Measurements from ENCODE around the gene NCEH1.

Gene NCEH1

GRCh38 chr3:172690936-172691335 lies 19.9 kb downstream of the NCEH1 start:
- no peaks in the 10 kb centered on the region for H3K9me3 ChIP-seq (ENCODE audit: control insufficient read depth, low read depth, low read length)
- peaks cover 5% of the 10 kb centered on the region for H3K4me1 ChIP-seq (ENCODE audit: control insufficient read depth, low read depth, low read length)
- no peaks in the 10 kb centered on the region for H3K27me3 ChIP-seq (ENCODE audit: control insufficient read depth, insufficient read depth, low read length)
- H3K9ac ChIP-seq (ENCODE audit: low read length): no peak overlapping the region
- H3K27ac ChIP-seq (ENCODE audit: low read length): no peak overlapping the region
- no peaks in the 10 kb centered on the region for H3K36me3 ChIP-seq (ENCODE audit: control insufficient read depth, low read depth, low read length)
- H3K4me3 ChIP-seq (ENCODE audit: low read length): no peak overlapping the region

GRCh38 chr3:172688588-172688987 lies 22.3 kb downstream of the NCEH1 start:
- H3K27ac ChIP-seq (ENCODE audit: low read length): no peak overlapping the region
- no peaks in the 10 kb centered on the region for H3K27me3 ChIP-seq (ENCODE audit: control insufficient read depth, insufficient read depth, low read length)
- peaks cover 5% of the 10 kb centered on the region for H3K4me1 ChIP-seq (ENCODE audit: control insufficient read depth, low read depth, low read length)
- H3K36me3 ChIP-seq (ENCODE audit: control insufficient read depth, low read depth, low read length): no peaks in the 10 kb centered on the region
- H3K9ac ChIP-seq (ENCODE audit: low read length): no peak overlapping the region
- no peak overlapping the region for H3K4me3 ChIP-seq (ENCODE audit: low read length)
- H3K9me3 ChIP-seq (ENCODE audit: control insufficient read depth, low read depth, low read length): no peaks in the 10 kb centered on the region

- H3K4me3 ChIP-seq (ENCODE audit: low read length): no peak overlapping the region
- H3K9ac ChIP-seq (ENCODE audit: low read length): no peak overlapping the region
- H3K4me1 ChIP-seq (ENCODE audit: control insufficient read depth, low read depth, low read length): no peaks in the 10 kb centered on the region
- no peaks in the 10 kb centered on the region for H3K36me3 ChIP-seq (ENCODE audit: control insufficient read depth, low read depth, low read length)
- no peak overlapping the region for H3K27ac ChIP-seq (ENCODE audit: low read length)
- no peaks in the 10 kb centered on the region for H3K27me3 ChIP-seq (ENCODE audit: control insufficient read depth, insufficient read depth, low read length)
- H3K9me3 ChIP-seq (ENCODE audit: control insufficient read depth, low read depth, low read length): no peaks in the 10 kb centered on the region
Observed at GRCh38 chr3:172687501-172687900, 23.4 kb downstream of the NCEH1 start.

- H3K27me3 ChIP-seq (ENCODE audit: control insufficient read depth, insufficient read depth, low read length): no peaks in the 10 kb centered on the region
- H3K36me3 ChIP-seq (ENCODE audit: control insufficient read depth, low read depth, low read length): no peaks in the 10 kb centered on the region
- H3K9ac ChIP-seq (ENCODE audit: low read length): no peak overlapping the region
- H3K27ac ChIP-seq (ENCODE audit: low read length): no peak overlapping the region
- H3K4me1 ChIP-seq (ENCODE audit: control insufficient read depth, low read depth, low read length): no peaks in the 10 kb centered on the region
- H3K9me3 ChIP-seq (ENCODE audit: control insufficient read depth, low read depth, low read length): no peaks in the 10 kb centered on the region
- no peak overlapping the region for H3K4me3 ChIP-seq (ENCODE audit: low read length)
Observed at GRCh38 chr3:172685331-172686214, 25.3 kb downstream of the NCEH1 start.

GRCh38 chr3:172680684-172681083 lies 30.2 kb downstream of the NCEH1 start:
- Histone ChIP-seq H3K27me3 (ENCODE audit: control insufficient read depth, insufficient read depth, low read length) (no peaks in the 10 kb centered on the region), H3K4me3 (ENCODE audit: low read length) (no peak overlapping the region), H3K4me1 (ENCODE audit: control insufficient read depth, low read depth, low read length) (peaks cover 12% of the 10 kb centered on the region), H3K27ac (ENCODE audit: low read length) (no peak overlapping the region), H3K9me3 (ENCODE audit: control insufficient read depth, low read depth, low read length) (no peaks in the 10 kb centered on the region), H3K9ac (ENCODE audit: low read length) (no peak overlapping the region), H3K36me3 (ENCODE audit: control insufficient read depth, low read depth, low read length) (no peaks in the 10 kb centered on the region)

- Histone ChIP-seq H3K27me3 (ENCODE audit: control insufficient read depth, insufficient read depth, low read length) (no peaks in the 10 kb centered on the region), H3K36me3 (ENCODE audit: control insufficient read depth, low read depth, low read length) (no peaks in the 10 kb centered on the region), H3K4me3 (ENCODE audit: low read length) (no peak overlapping the region), H3K27ac (ENCODE audit: low read length) (no peak overlapping the region), H3K9me3 (ENCODE audit: control insufficient read depth, low read depth, low read length) (no peaks in the 10 kb centered on the region), H3K4me1 (ENCODE audit: control insufficient read depth, low read depth, low read length) (peaks cover 12% of the 10 kb centered on the region), H3K9ac (ENCODE audit: low read length) (no peak overlapping the region)
Observed at GRCh38 chr3:172679599-172679998, 31.3 kb downstream of the NCEH1 start.

- H3K9ac ChIP-seq (ENCODE audit: low read length): no peak overlapping the region
- H3K4me1 ChIP-seq (ENCODE audit: control insufficient read depth, low read depth, low read length): peaks cover 12% of the 10 kb centered on the region
- H3K4me3 ChIP-seq (ENCODE audit: low read length): no peak overlapping the region
- H3K36me3 ChIP-seq (ENCODE audit: control insufficient read depth, low read depth, low read length): no peaks in the 10 kb centered on the region
- no peaks in the 10 kb centered on the region for H3K27me3 ChIP-seq (ENCODE audit: control insufficient read depth, insufficient read depth, low read length)
- no peak overlapping the region for H3K27ac ChIP-seq (ENCODE audit: low read length)
- H3K9me3 ChIP-seq (ENCODE audit: control insufficient read depth, low read depth, low read length): no peaks in the 10 kb centered on the region
Observed at GRCh38 chr3:172678068-172678467, 32.8 kb downstream of the NCEH1 start.

- H3K9ac ChIP-seq (ENCODE audit: low read length): no peak overlapping the region
- no peak overlapping the region for H3K27ac ChIP-seq (ENCODE audit: low read length)
Observed at GRCh38 chr3:172676196-172676922, 34.5 kb downstream of the NCEH1 start.

GRCh38 chr3:172675441-172676193 lies 35.2 kb downstream of the NCEH1 start:
- Histone ChIP-seq H3K27me3 (ENCODE audit: control insufficient read depth, insufficient read depth, low read length) (no peaks in the 10 kb centered on the region), H3K36me3 (ENCODE audit: control insufficient read depth, low read depth, low read length) (no peaks in the 10 kb centered on the region), H3K9ac (ENCODE audit: low read length) (no peak overlapping the region), H3K27ac (ENCODE audit: low read length) (no peak overlapping the region), H3K4me3 (ENCODE audit: low read length) (no peak overlapping the region), H3K9me3 (ENCODE audit: control insufficient read depth, low read depth, low read length) (no peaks in the 10 kb centered on the region), H3K4me1 (ENCODE audit: control insufficient read depth, low read depth, low read length) (peaks cover 12% of the 10 kb centered on the region)

More at GRCh38 chr3:172676196-172676922, 34.5 kb downstream of the NCEH1 start:
- no peaks in the 10 kb centered on the region for H3K27me3 ChIP-seq (ENCODE audit: control insufficient read depth, insufficient read depth, low read length)
- no peaks in the 10 kb centered on the region for H3K9me3 ChIP-seq (ENCODE audit: control insufficient read depth, low read depth, low read length)
- H3K4me3 ChIP-seq (ENCODE audit: low read length): no peak overlapping the region
- H3K4me1 ChIP-seq (ENCODE audit: control insufficient read depth, low read depth, low read length): peaks cover 12% of the 10 kb centered on the region
- no peaks in the 10 kb centered on the region for H3K36me3 ChIP-seq (ENCODE audit: control insufficient read depth, low read depth, low read length)

- H3K4me1 ChIP-seq (ENCODE audit: control insufficient read depth, low read depth, low read length): peaks cover 7% of the 10 kb centered on the region
- H3K36me3 ChIP-seq (ENCODE audit: control insufficient read depth, low read depth, low read length): no peaks in the 10 kb centered on the region
- no peak overlapping the region for H3K9ac ChIP-seq (ENCODE audit: low read length)
- no peak overlapping the region for H3K27ac ChIP-seq (ENCODE audit: low read length)
- H3K4me3 ChIP-seq (ENCODE audit: low read length): no peak overlapping the region
- H3K9me3 ChIP-seq (ENCODE audit: control insufficient read depth, low read depth, low read length): no peaks in the 10 kb centered on the region
- no peaks in the 10 kb centered on the region for H3K27me3 ChIP-seq (ENCODE audit: control insufficient read depth, insufficient read depth, low read length)
Observed at GRCh38 chr3:172673210-172673679, 37.6 kb downstream of the NCEH1 start.

GRCh38 chr3:172669021-172669420 lies 41.8 kb downstream of the NCEH1 start:
- Histone ChIP-seq H3K9ac (ENCODE audit: low read length) (no peak overlapping the region), H3K36me3 (ENCODE audit: control insufficient read depth, low read depth, low read length) (no peaks in the 10 kb centered on the region), H3K4me3 (ENCODE audit: low read length) (no peak overlapping the region), H3K4me1 (ENCODE audit: control insufficient read depth, low read depth, low read length) (no peaks in the 10 kb centered on the region), H3K9me3 (ENCODE audit: control insufficient read depth, low read depth, low read length) (peaks cover 7% of the 10 kb centered on the region), H3K27me3 (ENCODE audit: control insufficient read depth, insufficient read depth, low read length) (no peaks in the 10 kb centered on the region), H3K27ac (ENCODE audit: low read length) (no peak overlapping the region)
